Left renal cortex interstitium (tissue), 4 donors: ENCODE data around the gene SLC4A8. TPM values are rescaled to one million over a fixed set of nuclear protein-coding genes. Genes with fewer than 3 reads are reported as not detected.

Experiments
- DNase-seq, 4 donors: peaks; one replicate each; pipeline ENCODE4 v3.0.0-alpha.2; 2013; ENCODE audit warnings: low read depth in 4 of 4, low spot score in 2 of 4, missing footprints in 1 of 4
- polyA plus RNA-seq, 4 donors: library from polyadenylated mRNA; unstranded; fragments of 120-200 nt; gene quantifications; one replicate each; pipeline ENCODE4 v1.2.1, GENCODE V29; 2013; ENCODE audit not compliant: insufficient read length in 4 of 4

Gene SLC4A8
- polyA plus RNA-seq, 4 donors = 2.9 to 5.1 (median 4.6) TPM

DNA sequence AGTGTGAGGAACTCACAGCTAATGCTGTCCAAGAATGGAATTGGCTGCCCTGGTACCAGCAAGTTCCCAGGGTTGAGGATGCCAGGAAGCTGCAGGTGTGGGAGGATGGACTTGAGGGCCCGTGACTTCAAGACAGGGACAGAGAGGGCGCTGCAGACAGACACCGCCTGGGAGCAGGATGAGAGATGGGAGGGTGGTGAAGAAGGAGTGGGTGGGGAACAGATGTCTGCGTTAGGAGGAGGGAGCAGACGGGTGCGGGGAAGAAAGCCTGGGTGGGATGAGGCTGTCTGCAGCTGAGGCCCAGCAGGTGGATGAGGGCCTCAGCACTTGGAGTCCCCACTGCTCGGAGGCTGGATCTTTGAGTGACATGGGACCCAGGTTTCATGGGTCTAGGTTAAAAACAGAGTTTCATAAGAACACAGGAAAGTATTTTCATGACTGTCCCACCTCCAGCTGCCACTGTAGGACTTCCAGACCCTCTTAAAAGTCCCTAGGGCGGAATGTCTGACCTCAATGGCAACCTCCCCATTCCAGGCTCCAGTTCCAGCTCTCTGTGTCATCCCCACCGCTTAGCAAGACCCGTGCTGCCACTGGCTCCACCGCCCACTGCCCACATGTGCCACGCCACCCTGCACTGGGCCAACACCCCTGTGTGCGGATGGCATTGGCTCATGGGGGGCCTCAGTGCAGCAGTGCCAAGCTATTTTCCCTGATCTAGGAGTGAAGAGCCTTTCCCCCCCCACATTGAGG lies 96.1 kb downstream of the SLC4A8 start:
- DNase-seq = no peak

DNA sequence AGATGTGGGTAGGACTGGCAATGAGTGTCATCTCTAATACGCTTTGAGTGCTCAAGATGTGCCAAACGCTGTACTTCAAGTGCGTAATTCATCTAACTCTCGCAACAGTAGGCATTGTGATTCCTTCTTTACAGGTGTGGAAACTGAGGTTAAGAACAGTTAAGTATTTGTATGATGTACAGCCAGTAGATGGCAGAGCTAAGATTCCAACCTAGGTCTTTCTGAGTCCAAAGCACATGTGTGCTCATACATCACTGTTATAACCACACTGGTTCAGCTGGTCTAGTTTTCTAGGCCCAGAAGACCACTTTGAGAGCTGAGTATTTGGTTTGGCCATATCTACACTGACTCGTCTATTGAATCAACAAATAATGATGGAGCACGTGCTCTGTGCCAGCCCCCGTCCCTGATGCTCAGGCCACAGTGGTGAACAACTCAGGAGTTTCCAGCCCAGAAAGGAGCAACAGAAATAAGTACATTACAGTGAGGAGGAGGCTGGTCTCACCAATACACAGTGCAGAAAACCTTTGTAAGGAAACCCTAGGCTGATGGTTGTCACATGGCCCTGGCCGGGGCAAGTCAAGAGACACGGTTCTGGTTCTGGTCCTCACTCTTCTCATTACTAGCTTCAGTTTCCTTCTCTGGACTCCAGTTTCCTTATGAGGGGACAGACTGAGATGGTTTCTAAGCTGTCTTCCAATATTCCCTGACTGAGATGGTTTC lies 97.1 kb downstream of the SLC4A8 start:
- no peak for DNase-seq

DNA sequence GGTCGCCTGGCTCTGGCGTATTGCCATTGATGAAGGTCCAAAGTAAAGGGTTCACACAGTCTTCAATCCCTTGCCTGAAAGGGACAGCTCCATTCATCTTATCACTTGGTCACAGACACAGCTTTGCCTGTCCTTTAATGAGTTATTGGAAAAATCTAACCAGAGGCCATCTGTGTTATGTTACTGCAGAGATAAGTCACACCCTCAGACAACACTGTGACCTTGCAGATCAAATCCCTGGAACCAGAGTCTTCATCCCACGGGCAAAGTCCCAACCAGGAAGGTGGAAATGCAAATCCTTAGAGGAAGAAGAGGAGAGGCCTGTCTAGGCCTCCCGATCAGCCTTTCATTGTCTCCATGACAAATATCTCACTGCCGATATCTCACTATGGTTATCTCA lies 98.1 kb downstream of the SLC4A8 start:
- DNase-seq = no peak

DNA sequence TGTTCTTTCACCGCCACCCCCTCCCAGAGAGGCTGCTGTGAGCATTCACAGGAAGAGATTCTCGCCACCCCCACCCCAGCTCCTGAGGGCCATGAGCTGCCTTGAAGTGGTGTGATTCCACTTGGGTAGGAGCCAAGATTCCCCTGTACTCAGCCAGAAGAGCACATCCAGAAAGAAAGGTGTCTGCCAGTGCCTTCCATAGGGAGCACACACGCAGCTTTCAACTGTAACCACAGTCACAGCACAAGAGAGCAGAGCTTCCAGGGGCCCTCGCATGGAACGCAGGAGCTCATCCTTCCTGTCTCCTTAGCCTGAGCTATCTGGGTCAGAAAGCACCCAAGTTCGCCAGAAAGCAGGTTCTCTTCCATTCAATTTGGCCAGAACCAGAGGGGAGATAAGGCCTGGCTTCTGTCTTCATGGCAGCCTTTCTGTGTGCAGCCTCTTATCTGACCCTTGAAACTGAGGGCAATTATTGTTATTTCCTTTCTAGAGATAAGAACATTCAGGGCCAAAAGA lies 99.8 kb downstream of the SLC4A8 start:
- no peak for DNase-seq

DNA sequence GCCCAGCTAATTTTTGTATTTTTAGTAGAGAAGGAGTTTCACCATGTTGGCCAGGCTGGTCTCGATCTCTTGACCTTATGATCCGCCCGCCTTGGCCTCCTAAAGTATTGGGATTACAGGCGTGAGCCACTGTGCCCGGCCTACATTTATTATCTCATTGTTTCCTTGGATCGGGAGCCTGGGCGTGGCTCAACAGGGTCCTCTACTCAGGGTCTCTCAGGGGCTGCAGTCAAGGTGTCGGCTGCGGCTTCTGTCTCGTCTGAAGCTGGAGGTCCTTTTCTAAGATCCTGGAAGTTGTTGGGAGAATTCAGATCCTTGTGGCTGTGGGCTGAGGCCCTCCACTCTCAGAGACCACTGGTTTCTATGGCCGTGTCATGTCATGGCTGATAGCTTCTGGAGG lies 100.9 kb downstream of the SLC4A8 start:
- no peak for DNase-seq

DNA sequence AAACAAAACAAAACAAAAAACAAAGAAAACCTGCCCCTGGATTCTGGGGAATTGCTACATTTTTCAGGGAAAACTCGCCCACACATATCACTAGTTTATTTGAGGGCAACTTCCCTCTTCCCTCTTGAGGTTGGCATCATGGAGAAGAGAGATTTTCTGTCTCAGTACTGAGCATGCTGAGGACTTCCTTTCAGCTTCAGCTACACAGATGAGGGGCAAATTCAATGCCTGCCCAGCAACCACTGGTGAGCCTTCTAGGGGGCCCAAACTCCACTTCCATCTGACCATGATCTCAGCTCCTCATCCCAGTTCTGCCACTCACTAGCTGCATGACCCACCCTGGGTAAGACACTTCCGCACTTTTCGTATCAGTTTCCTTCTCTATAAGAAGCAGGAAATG lies 103.3 kb downstream of the SLC4A8 start:
- DNase-seq = no peak

DNA sequence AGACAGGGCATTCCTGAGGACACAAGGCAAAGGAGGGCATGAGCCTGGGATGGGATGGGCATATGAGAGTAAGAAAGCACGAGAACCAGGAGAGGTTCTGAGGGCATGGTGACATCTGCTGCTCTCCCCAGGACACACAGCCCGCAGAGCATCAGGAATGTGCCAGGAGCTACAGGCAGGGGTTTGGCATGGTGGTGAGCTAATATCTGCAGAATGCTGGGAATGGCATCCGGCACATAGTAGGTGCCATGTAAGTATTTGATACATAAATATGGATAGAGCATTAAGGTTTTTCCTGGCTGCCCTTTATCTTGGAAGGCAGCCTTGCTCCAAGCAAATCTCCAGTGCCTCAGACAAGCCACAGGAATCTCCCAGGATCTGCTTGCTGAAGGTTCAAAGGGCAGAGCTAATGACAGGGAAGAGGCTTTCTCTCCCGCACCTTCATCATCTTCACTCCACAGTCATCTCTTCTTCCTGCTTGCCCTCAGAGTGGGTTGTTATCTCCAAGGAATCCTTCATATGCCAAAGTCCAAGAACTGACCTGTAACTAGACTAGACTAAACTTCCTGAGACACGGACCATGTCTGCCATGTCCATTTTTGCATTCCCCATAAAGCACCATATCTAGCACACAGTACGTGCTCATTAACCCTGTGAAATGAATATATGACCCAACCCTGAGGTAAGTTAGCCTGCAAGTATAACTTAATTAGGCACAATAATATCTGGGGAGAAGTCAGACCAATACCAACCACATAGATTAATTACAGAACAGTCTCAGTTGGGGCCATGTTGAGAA lies 104.4 kb downstream of the SLC4A8 start:
- no peak for DNase-seq

DNA sequence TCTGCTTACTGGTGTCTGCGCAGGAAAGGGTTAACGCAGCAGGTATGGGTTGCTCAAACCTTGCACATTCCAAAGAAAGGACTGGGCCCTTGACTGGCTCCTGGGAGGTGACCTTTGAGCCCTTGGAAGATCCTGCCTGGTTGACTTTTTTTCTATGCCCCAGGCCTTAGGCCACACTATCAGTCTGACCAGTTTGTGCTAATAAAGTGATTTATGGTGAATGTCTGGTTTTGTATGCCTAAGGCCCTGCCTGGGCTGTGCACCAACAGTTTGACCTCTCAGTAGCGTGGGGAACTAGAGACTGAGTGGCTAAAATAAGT lies 105.0 kb downstream of the SLC4A8 start:
- no peak for DNase-seq

DNA sequence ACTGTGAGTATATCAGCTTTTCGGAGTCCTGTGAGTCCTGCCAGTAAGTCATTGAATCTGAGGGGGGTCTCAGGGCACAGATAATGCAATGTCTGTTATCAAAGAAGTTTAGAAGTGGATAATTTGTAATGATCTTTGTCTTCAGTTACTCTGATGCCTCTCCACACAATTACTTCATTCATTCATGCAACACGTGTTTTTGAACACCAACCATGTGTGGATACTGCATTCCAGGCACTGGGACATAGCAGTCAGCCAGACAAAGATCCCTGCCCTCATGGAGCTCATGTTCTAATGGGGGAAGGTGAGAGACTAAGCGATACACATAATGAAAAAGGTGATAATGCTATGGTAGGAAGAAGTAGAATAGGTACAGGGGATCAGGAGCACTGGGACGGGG lies 105.6 kb downstream of the SLC4A8 start:
- DNase-seq = no peak

DNA sequence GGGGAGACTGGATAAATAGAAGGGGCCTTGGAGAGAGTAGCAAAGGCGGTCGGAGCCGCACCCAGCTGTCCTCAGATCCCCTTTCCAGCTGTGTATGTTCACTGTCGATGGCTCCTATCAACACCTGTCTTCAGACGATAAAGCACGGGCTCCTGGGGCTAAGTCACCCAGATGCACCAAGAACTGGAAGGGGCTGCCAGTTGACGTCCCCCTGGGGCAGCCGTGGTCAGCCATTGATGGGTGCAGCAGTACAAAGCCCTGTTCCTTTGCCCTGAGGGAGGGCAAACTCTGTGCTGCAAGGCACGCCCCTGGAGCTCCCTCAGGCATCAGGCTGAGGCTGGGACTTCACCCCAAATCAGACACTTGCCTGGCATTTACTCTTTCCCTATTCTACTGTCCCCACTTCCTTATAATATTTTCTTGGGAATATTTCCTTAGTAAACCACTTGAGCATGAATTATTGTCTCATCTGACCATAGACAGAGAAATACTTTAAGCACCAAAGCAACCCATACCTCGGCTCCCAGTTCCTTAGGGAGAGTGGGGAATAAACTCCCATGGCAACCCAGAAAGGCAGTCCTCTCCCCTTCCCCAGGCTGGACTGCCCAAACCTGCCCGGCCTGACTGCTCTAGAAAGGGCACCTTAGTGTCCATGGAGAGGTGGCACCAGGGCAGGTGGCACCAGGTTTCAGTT lies 106.8 kb downstream of the SLC4A8 start:
- no peak for DNase-seq

DNA sequence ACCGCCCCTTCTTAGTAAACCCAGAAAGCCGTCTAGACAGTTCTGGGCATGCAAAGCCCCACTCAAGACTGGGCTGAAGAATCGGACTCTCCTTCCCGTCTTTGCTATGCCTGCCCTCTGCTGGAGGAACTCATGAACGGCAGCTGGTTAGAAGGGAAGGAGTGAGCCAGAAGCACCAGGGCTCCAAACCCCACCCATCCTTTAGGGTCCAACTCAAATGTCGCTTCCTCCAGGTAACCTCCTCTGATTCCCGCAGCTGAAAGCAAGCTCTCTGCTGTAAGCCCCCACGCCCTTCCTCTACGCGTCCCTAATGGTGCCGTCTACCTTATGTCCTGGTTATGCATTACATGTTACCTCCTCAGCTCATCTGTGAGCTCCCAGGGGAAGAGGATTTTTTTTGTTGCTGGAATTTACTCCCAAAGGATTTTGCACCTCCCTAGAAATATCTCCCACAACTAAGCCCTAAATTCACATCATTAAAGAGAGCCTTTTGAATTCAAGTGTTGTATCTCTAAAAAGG lies 107.4 kb downstream of the SLC4A8 start:
- peak; percentile 29 to 80 (median 47) for DNase-seq

DNA sequence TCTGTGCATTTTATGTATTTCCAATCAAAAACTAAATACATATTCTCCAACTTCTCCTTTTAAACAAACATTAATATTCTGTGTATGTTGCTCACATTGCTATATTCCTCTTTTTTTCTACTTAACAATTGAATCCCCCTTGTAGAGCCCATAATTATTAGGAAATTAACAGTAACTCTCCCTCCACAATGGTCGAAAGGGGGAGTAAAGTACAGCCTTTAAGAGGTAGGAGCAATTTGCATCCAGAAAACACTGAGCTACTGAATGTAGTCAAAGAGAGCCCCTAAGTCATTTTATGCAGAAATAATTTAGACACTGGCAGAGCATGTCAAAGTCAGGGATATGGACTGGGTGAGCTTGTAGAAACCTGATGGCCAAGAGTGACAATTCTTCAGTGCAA lies 109.2 kb downstream of the SLC4A8 start:
- peak in 1 of 4 donors; percentile 9 for DNase-seq

DNA sequence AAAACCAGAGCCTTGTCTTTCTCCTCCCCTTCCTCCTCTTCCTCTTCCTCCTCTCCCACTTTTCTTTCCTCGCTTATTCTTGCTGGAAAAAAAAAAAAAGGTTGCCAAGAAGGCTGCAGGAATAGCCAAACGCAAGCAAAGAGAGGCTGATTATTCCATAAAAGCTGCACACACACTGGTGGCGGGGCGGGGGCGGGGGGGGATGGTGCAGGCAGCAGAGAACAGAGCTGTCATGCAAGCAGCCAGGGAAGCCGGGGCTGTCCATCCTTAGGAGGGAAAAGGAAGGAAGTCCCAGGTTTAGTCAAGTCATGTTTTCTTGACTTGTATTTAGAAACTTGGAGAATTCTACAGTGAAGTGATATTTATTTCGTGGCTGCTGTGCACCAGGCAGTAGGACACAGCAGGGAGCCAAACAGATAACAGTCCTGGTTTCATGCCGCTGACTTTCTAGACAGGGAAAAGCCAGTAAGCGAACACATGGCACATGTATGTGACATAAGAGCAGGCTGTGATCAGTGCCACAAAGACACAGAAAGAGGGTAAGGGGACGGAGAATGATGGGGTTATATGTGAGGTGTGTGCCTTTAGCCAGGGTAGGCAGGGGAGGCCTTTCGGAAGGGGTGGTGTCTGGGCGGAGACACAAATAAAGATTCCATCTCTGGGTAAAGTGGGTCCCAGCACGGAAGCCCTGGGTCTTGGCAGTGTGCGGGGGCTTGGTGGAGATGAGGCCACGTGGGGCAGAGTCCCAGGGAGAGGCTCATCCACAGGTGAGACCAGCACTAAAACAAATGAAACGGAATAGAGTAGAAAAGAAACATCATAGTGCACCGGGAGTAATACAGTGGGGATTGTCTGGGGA lies 109.8 kb downstream of the SLC4A8 start:
- no peak for DNase-seq

DNA sequence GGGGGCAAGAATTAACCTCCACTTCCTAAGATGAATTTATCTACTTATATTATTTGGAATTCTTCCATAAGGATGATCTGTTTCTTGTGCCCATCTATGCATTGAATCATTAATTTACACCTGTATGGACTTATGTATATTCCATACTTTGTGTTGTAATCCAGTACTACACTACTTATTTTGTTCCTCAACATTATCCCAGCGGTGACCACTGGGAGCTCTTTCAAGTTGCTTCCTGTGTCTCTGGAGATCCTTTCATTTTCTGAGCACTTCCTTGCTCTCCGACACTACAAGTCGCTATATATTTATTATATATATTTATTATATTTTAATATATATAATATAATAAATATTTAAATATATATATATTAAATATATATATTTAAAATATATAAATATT lies 111.5 kb downstream of the SLC4A8 start:
- DNase-seq = no peak

DNA sequence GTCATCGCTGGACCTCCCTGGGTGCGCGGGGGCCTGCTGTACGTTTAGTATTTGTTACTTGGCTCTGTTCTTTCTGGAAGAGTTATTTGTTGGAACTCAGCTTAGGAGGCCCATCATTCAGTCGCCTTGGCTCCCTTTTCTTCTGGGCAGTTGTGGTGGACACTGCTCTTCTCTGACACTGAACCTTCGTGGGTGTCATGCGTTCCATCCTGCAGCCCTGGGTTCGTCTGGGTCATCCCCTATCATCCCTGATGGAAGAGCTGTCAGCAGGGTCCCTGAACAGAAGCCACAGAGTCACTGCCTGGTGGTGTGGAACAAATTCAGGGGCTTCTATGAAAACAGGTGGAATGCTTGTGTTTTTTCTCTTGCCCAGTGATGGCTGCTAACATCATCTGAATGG lies 113.5 kb downstream of the SLC4A8 start:
- no peak for DNase-seq

DNA sequence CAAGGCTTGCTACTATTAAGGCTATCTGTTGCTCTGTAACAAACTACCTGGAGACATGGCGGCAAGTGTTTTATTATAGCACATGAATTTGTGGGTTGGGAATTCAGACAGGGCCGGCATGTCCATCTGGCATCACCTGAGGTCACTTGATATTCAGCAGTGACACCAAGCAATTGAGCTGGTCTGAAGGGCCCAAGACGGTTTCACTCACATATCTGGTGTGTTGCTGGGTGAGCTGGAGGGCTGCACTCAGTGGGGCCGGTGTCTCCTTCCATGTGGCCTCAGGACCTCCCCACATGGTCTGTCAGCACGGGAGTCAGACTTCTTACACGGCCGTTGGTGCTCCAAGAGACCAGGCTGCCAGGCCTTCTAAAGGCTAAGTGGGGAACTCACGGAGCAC lies 114.0 kb downstream of the SLC4A8 start:
- DNase-seq = no peak

DNA sequence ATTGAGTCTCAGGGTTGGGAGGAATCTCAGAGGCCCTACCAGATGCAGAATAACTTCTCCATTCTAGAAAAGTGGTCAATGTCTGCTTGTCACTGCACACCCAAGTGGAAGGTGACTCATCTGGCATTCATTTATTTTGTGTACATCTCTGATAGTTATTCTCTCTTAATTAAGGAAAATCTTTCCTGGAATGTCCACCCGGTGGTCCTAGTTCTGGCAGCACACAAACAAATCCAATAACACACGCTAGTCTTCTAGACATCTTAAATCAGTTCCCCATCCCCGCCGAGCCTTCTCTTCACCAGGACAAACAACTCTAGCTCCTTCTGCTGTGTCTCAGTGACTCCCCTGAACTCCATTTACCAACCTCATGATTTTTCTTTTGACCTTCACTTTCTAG lies 116.4 kb downstream of the SLC4A8 start:
- no peak for DNase-seq

DNA sequence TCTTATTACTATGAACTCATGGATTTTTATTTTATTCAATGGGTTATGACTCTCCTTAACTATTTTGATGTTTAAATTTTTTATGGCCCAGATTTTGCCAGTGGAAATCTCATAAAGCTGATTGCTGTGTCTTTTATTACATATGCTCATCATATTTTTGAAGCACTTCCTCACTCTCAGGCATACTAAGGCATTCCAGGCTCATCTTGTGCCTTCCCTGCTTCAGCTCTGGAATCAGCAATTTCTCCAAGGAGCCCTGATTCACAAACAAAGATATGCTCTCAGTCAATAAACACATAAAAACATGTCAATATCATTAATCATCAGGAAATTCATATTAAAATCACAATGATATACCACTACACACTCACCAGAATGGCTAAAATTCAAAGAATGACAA lies 121.5 kb downstream of the SLC4A8 start:
- DNase-seq = no peak

DNA sequence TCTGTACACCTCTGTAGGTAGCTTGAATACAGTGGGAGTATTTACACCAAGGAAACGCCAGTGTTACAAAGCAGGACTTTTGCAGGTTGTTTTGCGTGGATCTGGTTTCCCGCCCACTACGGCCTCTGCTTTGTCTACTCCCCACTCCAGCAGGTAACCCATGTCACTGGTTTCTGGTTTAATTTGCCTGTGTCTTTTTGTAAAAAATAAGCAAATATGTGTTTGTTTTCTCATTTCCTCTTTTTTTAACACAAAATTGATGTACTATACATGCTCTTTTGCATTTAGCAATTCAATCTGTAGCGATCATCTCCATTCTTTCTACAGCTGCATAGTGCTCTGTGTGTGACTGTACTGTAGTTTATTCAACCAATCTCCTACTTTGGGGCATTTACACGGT lies 123.0 kb downstream of the SLC4A8 start:
- DNase-seq = no peak

DNA sequence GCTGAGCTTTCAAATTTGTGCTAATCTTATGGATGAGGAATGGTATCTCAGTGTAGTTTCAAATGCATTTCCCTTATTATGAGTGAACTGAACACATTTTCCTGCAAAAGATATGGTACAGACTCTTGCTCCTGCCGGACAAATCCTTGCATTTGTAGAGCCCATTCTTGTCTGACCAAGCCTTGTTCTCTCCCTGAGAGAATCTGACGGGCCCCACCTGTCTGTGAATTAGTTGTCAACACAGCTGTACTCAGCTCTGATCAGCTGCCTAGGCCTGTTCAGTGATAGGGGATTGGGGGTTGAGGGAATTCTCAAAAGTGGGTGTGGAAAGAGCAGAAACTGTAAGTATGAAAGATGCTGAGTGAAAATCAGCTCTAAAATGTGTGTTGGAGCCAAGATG lies 123.6 kb downstream of the SLC4A8 start:
- no peak for DNase-seq
